ENCODE data around the gene RANBP3.
"Not testable (repeated sequence)": the region's sequence is repeated elsewhere in the genome, so short reads cannot be mapped to it uniquely, and the experiment has no call there.

The RANBP3 gene, protein sequence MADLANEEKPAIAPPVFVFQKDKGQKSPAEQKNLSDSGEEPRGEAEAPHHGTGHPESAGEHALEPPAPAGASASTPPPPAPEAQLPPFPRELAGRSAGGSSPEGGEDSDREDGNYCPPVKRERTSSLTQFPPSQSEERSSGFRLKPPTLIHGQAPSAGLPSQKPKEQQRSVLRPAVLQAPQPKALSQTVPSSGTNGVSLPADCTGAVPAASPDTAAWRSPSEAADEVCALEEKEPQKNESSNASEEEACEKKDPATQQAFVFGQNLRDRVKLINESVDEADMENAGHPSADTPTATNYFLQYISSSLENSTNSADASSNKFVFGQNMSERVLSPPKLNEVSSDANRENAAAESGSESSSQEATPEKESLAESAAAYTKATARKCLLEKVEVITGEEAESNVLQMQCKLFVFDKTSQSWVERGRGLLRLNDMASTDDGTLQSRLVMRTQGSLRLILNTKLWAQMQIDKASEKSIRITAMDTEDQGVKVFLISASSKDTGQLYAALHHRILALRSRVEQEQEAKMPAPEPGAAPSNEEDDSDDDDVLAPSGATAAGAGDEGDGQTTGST

DNA sequence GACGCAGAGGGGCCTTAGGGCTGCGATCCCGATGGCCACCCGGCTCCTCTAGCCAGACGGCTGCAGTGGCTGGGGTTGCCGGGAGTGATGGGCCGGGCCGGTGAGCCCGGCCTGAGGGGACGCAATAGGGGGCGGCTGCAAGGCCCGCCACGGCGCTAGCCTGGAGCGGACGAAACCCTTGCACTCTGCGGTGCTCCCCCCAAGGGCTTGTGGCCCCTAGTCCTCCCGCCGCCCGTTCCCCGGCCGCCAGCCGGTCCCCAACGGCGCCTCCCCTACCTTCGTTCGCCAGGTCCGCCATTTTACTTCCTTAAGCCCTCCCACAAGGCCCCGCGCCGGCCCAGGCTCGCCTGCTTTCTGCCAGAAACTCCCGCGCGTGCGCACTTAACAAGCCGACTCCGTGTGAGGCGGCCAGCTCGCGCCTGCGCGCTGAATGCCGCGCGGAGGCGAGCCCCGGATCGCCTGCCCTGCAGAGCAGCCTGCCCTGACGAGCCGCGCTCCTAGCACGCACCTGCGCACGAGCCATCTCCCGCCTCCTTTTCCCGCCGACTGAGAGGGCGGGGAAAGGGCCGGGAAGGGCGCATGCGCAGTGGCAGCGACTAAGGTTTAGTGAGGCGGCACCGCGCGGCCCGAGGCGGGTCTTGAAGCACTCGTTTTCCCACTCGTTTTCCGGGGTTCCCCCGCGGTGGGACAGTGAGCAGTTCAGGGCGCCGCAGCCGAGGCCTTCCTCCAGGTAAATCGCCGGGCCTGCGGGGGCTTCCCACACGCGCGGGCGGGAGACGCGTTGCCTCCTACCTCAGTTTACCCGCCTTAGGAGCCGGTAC lies at the start of gene RANBP3:
Gene RANBP3, minus strand, starts transcription at position 356 of the 821 bp plus-strand sequence. Its CDS starts 58 bp downstream, at position 298.
- DNase-seq, result peak; percentile 98 to 100

DNA sequence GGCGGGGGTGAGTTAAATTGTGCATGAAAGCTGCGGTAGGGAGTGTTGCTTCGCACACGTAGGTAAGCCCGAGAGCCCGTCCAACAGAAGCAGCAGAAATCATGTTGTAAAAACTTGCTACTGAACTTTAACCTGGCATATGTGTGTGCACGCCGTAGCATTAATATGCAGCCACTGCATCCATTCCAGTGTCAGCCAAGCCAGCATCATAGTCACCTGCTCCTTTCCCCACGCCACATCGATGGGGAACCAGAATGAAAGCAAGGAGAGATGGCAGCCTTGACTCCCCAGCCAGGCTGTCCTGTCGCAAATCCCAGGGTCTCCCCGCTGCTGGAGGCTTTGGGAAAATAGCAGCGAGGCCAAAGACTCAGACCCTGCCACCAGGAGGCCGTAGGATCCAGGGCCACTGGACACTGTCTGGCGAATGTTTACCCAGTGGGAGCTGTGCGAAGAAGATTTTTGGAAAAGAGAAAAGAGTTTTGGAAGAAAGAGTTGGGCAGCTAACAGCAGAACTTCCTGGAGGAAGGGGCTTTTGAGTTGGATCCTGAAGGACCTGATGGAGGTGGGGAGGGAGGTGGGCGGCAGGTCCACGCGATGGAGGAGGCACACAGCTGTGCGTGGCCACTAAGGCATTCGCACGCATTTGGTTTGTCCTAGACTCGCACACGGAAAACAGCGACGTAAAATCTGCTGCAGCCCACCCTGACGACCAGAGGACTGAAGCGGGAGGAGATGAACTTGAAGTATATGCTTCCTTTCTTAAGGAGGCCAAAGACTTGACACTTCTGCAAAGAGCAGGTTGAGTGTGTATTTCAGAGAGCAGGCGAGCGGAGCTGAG lies 48.7 kb upstream of the RANBP3 start:
- DNase-seq, result no peak

DNA sequence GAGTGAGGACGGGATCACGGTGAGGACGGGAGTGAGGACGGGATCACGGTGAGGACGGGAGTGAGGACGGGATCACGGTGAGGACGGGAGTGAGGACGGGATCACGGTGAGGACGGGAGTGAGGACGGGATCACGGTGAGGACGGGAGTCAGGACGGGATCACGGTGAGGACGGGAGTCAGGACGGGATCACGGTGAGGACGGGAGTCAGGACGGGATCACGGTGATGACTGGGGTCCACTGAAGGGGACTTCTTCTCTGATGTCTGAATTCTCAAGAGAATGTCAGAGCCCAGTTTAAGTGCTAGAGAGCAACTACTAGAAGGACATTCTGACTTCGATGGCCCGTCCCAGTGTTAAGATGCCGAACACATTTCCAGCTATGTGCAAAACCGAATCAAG lies 46.8 kb upstream of the RANBP3 start:
- not testable (repeated sequence) for DNase-seq

DNA sequence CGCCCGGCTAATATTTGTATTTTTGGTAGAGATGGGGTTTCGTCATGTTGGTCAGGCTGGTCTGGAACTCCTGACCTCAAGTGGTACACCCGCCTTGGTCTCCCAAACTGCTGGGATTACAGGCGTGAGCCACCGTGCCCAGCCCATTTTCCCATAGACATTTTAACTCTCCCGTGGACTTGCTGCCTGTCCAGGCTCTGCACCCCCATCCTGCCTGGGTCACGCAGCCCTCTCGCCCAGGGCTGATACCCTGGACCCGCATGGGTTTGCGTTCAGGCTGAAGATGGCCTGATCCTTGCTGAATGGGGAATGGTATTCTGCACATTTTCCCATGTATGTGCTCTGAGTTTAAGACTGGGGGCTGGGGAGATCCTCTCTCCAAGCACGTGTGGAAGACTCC lies 46.0 kb upstream of the RANBP3 start:
- DNase-seq, result no peak

DNA sequence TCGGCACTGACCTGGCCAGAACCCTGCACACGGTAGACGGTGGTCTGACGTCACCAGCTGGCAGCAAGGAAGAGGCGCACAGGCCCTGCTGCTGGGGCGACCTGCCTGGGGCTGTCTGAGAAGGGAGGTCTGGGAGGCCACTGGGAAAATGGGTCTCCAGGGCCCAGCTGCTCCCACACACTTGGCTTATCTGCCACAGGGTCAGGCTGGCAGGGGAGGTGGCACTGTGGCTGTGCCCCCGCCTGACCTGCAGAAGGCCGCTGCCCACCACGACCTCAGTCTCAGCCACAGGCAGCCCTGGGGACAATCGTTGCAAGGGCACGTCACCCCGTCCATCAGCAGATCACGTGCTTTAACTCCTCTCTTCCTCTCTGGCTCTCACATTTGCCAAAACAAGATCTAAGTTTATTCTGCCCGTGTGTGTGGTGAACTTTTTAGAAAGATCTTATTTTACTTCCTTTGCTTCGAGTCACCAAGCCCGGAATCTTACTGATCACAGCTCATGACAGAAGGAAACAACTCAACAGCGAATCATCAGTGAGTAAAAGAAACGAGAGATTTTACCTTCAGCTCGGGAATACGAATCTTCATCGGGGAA lies 45.2 kb upstream of the RANBP3 start:
- no peak for DNase-seq

DNA sequence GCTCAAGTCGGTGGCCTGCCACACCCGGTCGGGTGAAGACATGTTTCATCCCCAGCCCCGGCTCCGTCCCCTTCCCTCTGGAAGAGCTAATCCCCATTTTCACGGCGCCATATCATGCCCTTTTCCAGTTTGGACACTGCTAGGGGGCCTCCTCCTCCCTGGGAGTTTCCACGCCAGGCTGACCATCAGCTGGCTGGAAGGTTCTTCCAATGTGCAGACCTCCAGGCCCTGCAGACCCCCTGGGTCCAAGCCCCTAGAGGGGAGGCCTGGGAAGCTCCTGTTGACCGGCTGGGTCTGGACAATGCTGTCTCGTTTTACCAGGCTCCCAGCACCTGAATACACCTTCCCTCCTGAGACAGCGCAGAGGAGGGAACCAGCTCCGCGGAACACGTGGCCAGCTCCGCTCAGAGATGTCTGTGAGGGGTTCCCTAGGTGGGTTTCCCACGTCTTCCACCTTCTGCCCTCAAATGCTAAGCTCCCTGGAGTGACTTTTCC lies 44.7 kb upstream of the RANBP3 start:
- DNase-seq, result no peak

DNA sequence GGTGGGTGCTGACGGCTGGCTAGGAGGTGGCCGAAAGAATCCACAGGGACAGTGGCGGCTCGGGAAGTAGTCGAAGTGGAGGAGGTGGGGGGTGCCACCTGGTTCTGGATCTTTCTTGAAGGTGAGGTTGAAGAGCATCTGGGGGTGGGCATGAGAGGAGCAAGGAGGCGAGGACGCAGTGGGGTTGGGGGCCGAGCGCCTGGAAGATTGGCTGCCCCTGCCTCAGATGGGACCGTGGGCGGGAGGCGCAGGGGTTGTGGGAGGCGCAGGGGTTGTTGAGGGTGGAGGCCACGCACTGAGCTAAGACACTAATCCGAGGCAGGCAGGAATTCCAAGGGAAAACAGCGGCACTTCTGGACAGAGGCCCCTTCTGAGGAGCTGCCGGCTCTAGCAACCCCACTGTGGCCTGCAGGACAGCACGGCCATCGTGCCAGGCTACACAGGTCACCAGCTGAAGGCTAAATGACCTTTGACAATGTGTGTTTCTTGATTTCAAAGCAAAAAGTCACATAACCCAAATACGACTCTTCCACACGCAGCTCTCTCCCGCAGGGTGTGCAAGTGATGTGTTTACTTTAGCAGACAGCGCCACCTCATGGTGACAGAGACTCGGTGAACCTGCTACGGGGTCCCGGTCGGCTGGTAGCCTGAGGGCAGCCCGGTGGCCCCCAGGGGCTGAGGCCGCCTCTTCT lies 44.1 kb upstream of the RANBP3 start:
- peak; percentile 64 to 86 for DNase-seq

DNA sequence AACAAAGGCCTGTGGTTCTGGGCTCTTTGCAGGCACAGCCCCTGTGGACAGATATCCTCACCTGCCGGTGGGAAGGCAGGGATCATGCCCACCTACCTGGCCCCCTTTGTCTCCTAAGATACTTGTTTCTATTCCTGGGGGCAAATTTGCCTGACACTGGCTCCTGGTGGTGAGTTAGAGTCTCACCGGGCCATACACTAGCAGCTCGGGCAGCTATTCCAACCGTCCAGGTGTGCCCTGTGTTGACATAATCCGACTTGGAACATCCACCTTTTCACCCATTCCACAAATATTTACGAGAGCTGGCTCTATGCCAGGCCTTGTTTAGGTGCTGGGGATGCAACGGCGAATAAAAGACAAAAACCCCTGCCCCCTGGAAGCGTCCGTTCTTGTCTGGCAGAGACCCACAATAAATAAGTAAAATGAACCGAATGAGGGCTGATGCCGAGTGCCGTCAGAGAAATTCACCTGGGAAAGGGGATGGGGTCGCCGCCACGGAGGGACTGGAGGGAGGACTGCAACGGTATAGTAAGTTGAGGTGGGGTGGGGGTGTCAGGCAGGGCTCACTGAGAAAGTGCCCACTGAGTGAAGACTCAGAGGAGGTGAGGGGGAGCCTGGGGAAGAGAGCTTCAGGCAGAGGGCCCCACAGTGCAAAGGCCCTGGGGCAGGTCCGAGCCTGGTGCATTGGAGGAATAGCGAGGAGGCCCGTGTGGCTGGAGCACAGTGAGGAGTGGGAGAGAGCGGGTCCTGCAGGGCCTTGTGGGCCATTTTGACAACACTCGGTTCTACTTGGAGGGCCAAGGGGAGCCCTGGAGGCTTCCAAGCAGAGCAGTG lies 43.2 kb upstream of the RANBP3 start:
- DNase-seq, result no peak

DNA sequence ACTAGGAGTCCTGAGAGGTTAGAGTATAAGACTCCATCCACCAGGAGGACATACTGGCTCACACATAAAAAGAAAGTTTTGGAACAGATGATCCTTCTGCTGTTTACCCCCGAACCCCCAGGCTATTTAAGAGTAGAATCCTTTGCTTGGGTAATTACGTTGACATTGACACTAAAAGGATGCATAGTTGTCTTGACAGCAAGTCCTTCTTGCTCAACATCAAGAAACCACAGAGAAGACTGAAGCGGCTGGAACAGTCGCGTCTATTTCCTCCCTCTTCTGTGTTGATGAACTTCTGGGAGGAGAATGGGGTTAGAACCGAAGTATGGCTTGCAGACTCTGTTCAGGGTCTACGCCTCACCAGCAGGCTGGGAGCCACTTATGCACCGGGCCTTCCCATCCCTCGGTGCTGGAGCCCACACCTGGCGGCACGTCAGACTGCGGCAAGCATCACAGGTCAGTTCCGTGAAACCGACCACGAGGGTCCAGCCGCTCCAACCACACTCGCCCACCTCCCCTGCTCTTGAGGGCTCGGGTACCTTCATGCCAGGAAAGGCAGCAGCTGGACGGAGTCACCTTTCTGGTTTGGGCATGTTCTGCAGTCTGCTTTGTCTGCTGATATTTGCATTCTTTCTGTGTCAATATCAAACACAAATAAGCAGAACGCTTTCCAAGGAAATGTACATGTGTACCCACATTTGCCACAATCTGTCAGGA lies 42.4 kb upstream of the RANBP3 start:
- DNase-seq, result no peak

DNA sequence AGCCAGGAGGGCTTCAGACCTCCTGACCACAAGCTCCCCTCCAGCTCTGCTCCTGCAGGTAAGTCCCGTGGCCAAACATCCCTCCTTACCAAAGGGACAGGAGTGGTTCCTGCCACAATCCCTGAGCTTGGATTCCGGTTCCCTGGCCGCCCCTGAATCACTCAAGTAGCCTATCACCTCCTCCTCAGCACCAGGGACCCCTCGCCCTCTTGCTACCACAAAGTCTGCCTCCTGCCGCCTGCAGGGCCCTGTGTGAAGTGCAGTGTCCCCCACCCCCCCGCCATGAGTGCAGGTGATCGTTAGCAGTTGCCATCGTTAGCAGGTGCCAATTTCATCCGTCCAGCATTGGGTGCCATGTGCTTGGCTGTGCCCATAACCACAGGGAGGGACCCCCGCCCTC lies 40.8 kb upstream of the RANBP3 start:
- no peak for DNase-seq

DNA sequence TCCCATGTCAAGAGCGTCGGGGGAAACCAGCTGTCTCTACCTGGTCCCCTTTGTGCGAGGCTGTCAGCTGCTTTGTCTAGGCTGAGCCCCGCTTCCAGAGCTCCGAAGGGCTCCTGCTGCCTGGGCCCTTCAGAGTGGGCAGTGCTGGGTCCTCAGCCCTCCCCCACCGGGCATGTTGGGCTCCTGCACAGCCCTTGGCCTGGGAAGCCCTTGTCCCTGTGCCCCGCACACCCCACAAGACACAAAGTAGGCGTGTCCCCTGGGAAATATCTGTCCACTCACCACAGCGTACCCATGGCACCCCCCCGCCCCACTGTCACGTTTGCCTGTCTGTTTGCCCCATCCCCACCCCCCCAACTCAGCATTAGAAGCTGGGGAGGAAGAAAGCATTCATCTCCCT lies 39.6 kb upstream of the RANBP3 start:
- no peak for DNase-seq

DNA sequence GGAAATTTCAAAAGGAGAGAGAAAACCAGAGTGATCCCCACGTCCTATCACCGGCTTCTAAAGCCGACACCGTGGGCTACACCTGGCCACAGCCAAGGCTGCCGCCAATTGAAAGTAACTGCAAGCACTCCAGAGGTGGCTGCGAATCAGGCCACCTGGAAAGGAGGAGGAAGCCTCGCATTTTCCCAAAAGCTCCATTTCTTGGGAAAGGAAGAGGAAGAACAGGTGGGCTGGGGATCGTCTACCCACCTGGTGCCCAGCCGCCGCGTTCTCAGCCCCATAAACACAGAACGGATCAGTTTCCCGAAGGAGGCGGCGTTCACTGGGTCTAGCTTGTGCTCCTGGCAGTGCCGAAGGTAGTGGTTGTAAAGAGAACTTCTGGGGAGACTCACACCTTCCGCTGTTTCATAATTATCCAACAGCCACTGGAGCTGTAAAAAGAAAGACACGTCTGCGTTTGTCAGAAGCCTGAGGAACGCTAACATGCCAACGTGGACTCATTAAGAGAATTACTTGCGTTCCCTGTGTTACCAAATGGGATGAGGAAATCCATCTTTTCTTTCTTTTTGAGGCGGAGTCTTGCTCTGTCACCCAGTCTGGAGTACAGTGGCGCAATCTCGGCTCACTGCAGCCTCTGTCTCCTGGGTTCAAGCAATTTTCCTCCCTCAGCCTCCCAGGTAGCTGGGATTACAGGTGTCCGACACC lies 38.1 kb upstream of the RANBP3 start:
- no peak for DNase-seq

DNA sequence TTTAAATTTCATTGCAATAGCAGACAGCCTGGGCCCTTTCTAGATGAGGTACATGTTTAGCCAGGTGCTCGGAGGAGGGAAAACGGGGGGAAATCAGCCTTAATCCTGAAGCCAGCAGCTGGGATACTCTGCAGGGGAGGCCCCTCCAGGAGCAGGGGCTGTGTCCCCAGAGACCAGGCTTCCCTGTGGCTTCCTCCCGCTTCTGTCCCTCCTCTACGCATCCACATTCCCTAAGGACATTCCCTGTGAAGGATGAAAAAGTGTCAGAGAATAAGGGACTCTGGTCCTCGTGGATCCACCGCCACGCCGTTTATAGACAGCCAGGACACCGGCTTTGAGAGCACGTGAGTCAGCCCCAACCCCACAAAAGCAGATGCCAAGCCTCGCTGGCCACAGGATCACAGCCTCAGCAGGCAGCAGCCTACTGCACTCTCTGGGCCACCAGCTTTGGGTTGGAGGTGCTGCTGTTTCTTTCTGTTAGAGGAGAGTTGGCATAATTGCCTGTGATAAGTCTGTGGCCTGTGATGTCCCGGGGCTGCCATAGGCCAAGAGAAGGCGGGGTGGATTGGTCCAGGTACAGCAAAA lies 36.7 kb upstream of the RANBP3 start:
- DNase-seq, result no peak

DNA sequence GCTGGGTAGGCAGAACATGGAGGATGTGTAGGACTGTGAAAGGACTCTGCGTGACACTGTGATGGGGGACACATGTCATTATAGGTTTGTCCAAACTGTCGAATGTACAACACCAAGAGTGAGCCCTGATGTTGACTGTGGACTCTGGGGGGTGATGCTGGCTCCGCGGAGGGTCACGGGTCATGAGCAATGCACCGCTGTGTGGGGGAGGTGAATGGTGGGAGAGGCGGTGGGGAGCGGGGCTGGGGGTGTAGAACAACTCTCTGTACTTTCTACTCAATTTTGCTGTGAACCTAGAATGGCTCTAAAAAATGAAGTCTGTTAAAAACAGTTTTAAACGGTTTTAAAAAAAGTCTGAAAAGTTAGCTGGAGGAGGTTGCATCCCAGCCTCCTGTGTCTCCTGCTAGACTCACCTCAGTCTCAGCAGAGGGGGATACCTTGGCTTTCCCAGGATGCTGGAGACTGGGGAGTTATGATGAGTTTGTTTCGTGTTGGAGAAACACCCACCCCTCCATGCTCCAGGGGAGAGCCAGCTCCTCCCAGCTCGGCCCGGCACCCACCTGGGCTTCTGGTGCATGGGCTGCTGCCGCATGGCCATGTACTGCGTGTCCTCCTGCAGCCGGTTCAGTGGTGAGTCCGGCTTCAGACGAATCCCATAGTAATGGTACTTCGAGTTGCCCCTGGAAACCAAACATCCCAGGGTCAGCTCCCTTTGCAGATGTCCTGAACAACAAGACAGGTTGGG lies 34.7 kb upstream of the RANBP3 start:
- no peak for DNase-seq

DNA sequence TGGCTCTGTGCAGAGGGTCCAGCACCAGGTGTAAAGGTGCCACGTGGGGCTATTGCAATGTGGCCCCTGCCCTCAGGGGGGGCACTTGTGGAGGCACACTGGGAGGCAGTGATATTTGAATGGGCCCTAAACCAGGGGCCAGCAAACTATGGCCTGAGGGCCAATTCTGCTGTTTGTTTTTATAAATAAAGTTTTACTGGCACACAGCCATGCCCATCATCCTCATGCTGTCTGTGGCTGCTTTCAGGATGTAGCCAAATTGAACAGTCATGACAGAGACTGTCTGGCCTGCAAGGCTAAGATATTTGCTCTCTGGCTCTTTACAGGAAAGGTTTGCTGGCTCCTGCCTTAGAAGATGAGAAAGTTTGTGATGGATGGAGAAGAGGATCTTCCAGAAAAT lies 33.9 kb upstream of the RANBP3 start:
- no peak for DNase-seq

DNA sequence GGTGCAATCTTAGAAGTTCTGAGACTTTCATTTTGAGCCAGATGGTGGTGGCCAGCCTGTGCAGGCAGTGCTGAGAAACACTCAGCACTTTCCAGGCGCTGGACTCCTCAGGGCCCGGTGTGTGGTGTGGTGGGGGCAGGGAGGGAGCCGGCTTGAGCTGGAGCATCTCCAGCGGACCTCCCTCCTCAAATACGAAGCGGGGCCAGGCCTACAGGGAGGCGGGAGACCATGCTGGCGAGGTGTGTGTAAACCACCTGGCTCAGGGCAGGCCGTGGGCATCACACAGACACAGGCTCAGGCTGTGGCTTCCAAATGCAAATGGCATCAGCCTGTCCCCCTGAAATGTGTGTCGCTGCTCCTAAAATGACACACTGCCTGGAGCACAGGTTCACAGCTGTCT lies 33.3 kb upstream of the RANBP3 start:
- DNase-seq, result no peak

DNA sequence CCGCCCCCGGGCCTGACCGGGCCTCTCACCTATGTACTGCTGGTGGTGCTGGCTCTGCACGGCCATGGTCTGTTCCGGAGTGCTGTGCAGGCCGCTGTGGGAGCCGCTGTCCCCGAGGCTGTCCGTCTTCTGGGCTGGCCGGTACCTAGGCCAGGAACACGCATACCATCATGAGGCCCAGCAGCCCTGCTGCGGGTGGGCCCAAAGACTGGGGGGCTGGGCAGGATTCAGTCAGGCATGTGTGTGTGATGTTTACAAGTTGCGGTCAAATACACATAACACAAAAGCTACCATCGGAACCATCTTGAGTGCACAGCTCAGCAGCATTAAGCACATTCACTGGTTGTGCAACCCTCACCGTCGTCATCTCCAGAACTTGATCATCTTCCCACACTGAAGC lies 32.2 kb upstream of the RANBP3 start:
- no peak for DNase-seq

DNA sequence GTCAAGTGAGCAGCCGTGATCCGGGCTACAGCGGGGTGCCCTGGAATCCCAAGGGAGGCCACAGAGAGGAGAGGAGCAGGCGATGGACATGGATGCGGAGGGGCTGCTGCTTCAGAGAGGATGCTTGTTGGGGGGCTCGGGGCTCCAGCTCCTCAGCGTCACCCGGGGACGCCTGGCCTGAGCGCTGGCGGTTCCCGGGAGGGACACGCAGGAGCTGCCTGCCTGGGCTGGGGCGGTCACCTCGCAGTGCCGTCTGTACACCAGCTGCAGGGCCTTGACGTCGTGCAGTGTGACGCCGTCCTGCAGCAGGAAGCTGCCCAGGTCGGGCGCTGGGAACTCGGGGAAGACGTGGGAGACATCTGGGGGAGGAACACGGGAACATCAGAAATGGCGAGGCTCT lies 29.9 kb upstream of the RANBP3 start:
- DNase-seq, result no peak
